HepG2 (cell line): ENCODE results near the gene NT5C3B. TPM values are rescaled to one million over a fixed set of nuclear protein-coding genes. Genes with fewer than 3 reads are reported as not detected.

Experiments used
- ARNT ChIP-seq: fragments of 450-650 bp; IDR thresholded peaks from 2 replicates; pipeline ENCODE4 v1.6.1; 2017
- CREB1 ChIP-seq, 2 experiments: fragments of 450-650 bp in 1 of 2; IDR thresholded peaks; 2 replicates each; pipeline ENCODE4 v1.6.1; 2016 to 2017; ENCODE audit warnings: control low read depth in 1 of 2, mild to moderate bottlenecking in 1 of 2, missing compliant biosample characterization in 1 of 2, missing genetic modification characterization in 1 of 2
- MXD4 ChIP-seq: IDR thresholded peaks from 2 replicates; pipeline ENCODE4 v1.6.1; 2016; ENCODE audit warnings: mild to moderate bottlenecking, missing biosample characterization, missing genetic modification reagents
- NKX3-1 ChIP-seq: sonication (generic); formaldehyde crosslinking; IDR thresholded peaks from 2 replicates; pipeline ENCODE4 v1.5.0; 2020; ENCODE audit warnings: missing genetic modification reagents
- PITX1 ChIP-seq: sonication (generic); formaldehyde crosslinking; IDR thresholded peaks from 2 replicates; pipeline ENCODE4 v1.5.1; 2020; ENCODE audit warnings: mild to moderate bottlenecking, missing genetic modification reagents
- RELA ChIP-seq: sonication (generic); formaldehyde crosslinking; IDR thresholded peaks from 2 replicates; pipeline ENCODE4 v1.4.0; 2020; ENCODE audit warnings: missing genetic modification reagents
- SNRNP70 ChIP-seq: fragments of 200-400 bp; formaldehyde crosslinking; IDR thresholded peaks from 2 replicates; pipeline ENCODE4 v1.6.1; 2017; ENCODE audit warnings: mild to moderate bottlenecking, low read depth, low read length, moderate library complexity
- SOX5 ChIP-seq: IDR thresholded peaks from 2 replicates; pipeline ENCODE4 v1.6.1; 2016; ENCODE audit warnings: borderline replicate concordance
- SP1 ChIP-seq, 2 experiments: fragments of 450-650 bp in 1 of 2; sonication (generic) in 1 of 2; formaldehyde crosslinking in 1 of 2; IDR thresholded peaks; 2 replicates each; pipeline versions ENCODE4 v1.4.0 to v1.6.1; 2016 to 2020; ENCODE audit warnings: missing genetic modification reagents in 1 of 2
- TGIF2 ChIP-seq: IDR thresholded peaks from 2 replicates; pipeline ENCODE4 v1.6.1; 2016; ENCODE audit warnings: control low read depth, missing compliant biosample characterization
- ZBTB20 ChIP-seq: sonication (generic); formaldehyde crosslinking; IDR thresholded peaks from 2 replicates; pipeline ENCODE4 v1.8.1; 2023; ENCODE audit warnings: missing genetic modification reagents, low read depth, mild to moderate bottlenecking, borderline replicate concordance
- ZBTB21 ChIP-seq: sonication (generic); formaldehyde crosslinking; IDR thresholded peaks from 2 replicates; pipeline ENCODE4 v1.4.0; 2020; ENCODE audit warnings: missing genetic modification reagents
- ZNF12 ChIP-seq: sonication (generic); formaldehyde crosslinking; IDR thresholded peaks from 2 replicates; pipeline ENCODE4 v1.5.0; 2020; ENCODE audit warnings: missing genetic modification reagents
- ZNF17 ChIP-seq: sonication (generic); formaldehyde crosslinking; IDR thresholded peaks from 2 replicates; pipeline ENCODE4 v1.5.0; 2020; ENCODE audit warnings: mild to moderate bottlenecking, missing genetic modification reagents
- ZNF230 ChIP-seq: sonication (generic); formaldehyde crosslinking; IDR thresholded peaks from 2 replicates; pipeline ENCODE4 v1.4.0; 2020; ENCODE audit warnings: mild to moderate bottlenecking, missing genetic modification reagents
- ZNF33A ChIP-seq: sonication (generic); formaldehyde crosslinking; IDR thresholded peaks from 2 replicates; pipeline ENCODE4 v1.5.1; 2020; ENCODE audit warnings: missing genetic modification reagents, mild to moderate bottlenecking, moderate library complexity, borderline replicate concordance
- ZNF430 ChIP-seq: sonication (generic); formaldehyde crosslinking; IDR thresholded peaks from 2 replicates; pipeline ENCODE4 v1.9.0; 2021; ENCODE audit warnings: mild to moderate bottlenecking, missing genetic modification reagents
- ZNF720 ChIP-seq: sonication (generic); formaldehyde crosslinking; IDR thresholded peaks from 2 replicates; pipeline ENCODE4 v1.4.0; 2020; ENCODE audit warnings: missing genetic modification reagents
- ZNF781 ChIP-seq: sonication (generic); formaldehyde crosslinking; IDR thresholded peaks from 2 replicates; pipeline ENCODE4 v1.5.1; 2020; ENCODE audit warnings: borderline replicate concordance, mild to moderate bottlenecking, missing genetic modification reagents; ENCODE audit errors: not compliant biosample characterization
- polyA plus RNA-seq, 8 experiments: library from polyadenylated mRNA; depleted of rRNA in 3 of 8; stranded (reverse) in 7 of 8; unstranded in 1 of 8; fragments of >200 nt; fragmentation: Illumina TruSeq in 4 of 8; extraction: Trizol in 4 of 8; gene quantifications; 2 replicates each; pipeline versions ENCODE4 v1.2.1 to v1.2.3, GENCODE V29; 2011 to 2016; ENCODE audit warnings: low read depth in 4 of 8, missing spikeins in 1 of 8, mixed read lengths in 1 of 8; ENCODE audit not compliant: insufficient read depth in 1 of 8
- total RNA-seq, 5 experiments: library from RNA; depleted of rRNA; stranded (reverse); fragments of >200 nt; fragmentation: Illumina TruSeq; extraction: Trizol; gene quantifications; 2 replicates each; pipeline ENCODE4 v1.2.3, GENCODE V29; 2016; ENCODE audit warnings: low read depth in 1 of 5
- TF ChIP-seq, protein P1 (sequence below): sonication (generic); formaldehyde crosslinking; IDR thresholded peaks from 2 replicates; pipeline ENCODE4 v1.5.1; 2020; ENCODE audit warnings: mild to moderate bottlenecking, moderate library complexity, missing genetic modification reagents
- TF ChIP-seq, protein P2 (sequence below): sonication (generic); formaldehyde crosslinking; IDR thresholded peaks from 2 replicates; pipeline ENCODE4 v1.9.0; 2021; ENCODE audit warnings: missing genetic modification reagents, borderline replicate concordance
- TF ChIP-seq, protein P3 (sequence below): sonication (generic); formaldehyde crosslinking; IDR thresholded peaks from 2 replicates; pipeline ENCODE4 v1.4.0; 2020; ENCODE audit warnings: mild to moderate bottlenecking, missing genetic modification reagents
- TF ChIP-seq, protein P4 (sequence below): sonication (generic); formaldehyde crosslinking; IDR thresholded peaks from 2 replicates; pipeline ENCODE4 v1.8.0; 2023; ENCODE audit warnings: mild to moderate bottlenecking, missing genetic modification reagents

NT5C3B gene
- total and polyA plus RNA-seq, 2 of the 13 experiments (the other 11 are each of a cell fraction or from before 2014, with no cell fraction given): 104 to 126 TPM

DNA sequence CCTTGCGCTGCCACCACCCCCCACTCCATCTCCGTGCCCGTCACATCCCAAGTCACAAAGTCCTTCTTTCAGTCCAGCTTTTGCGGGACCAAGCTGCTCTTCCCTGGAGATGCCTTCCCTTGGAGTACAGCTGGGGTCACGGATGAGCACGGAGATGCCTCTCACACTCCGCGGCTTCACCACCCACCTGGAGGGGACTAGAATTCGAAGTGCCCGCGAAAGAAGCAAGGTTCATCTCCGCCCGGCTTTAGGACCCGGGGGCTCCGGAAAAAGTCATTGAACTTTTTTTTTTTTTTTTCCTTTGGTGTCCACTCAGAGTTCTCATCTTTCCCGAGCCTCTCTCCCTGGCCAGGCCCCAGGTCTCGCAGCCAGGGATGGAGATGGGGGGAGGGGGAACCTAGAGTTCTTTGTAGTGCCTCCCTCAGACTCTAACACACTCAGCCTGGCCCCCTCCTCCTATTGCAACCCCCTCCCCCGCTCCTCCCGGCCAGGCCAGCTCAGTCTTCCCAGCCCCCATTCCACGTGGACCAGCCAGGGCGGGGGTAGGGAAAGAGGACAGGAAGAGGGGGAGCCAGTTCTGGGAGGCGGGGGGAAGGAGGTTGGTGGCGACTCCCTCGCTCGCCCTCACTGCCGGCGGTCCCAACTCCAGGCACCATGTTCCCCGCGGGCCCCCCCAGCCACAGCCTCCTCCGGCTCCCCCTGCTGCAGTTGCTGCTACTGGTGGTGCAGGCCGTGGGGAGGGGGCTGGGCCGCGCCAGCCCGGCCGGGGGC is 23.5 kb downstream of the NT5C3B start, which contains the start of gene FKBP10 (continued):
- no peak for TF ChIP-seq SNRNP70
- TF ChIP-seq NKX3-1 (CRISPR knock-in tag): no peak
- TF ChIP-seq, protein P1, sequence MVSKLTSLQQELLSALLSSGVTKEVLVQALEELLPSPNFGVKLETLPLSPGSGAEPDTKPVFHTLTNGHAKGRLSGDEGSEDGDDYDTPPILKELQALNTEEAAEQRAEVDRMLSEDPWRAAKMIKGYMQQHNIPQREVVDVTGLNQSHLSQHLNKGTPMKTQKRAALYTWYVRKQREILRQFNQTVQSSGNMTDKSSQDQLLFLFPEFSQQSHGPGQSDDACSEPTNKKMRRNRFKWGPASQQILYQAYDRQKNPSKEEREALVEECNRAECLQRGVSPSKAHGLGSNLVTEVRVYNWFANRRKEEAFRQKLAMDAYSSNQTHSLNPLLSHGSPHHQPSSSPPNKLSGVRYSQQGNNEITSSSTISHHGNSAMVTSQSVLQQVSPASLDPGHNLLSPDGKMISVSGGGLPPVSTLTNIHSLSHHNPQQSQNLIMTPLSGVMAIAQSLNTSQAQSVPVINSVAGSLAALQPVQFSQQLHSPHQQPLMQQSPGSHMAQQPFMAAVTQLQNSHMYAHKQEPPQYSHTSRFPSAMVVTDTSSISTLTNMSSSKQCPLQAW (CRISPR knock-in tag): peak; percentile 30; the same call in 1 of the 2 replicates
- TF ChIP-seq SOX5 (CRISPR knock-in tag): no peak
- TF ChIP-seq MXD4: peak; percentile 54; the same call in 1 of the 2 replicates
- no peak; the same call in 1 of the 2 replicates for TF ChIP-seq ZBTB20
- no peak for TF ChIP-seq ZNF33A (CRISPR knock-in tag)
- no peak for TF ChIP-seq ZNF430 (CRISPR knock-in tag)
- no peak for TF ChIP-seq ZBTB21 (CRISPR knock-in tag)
- no peak for TF ChIP-seq ARNT
- no peak for TF ChIP-seq ZNF12 (CRISPR knock-in tag)
- TF ChIP-seq, protein P2, sequence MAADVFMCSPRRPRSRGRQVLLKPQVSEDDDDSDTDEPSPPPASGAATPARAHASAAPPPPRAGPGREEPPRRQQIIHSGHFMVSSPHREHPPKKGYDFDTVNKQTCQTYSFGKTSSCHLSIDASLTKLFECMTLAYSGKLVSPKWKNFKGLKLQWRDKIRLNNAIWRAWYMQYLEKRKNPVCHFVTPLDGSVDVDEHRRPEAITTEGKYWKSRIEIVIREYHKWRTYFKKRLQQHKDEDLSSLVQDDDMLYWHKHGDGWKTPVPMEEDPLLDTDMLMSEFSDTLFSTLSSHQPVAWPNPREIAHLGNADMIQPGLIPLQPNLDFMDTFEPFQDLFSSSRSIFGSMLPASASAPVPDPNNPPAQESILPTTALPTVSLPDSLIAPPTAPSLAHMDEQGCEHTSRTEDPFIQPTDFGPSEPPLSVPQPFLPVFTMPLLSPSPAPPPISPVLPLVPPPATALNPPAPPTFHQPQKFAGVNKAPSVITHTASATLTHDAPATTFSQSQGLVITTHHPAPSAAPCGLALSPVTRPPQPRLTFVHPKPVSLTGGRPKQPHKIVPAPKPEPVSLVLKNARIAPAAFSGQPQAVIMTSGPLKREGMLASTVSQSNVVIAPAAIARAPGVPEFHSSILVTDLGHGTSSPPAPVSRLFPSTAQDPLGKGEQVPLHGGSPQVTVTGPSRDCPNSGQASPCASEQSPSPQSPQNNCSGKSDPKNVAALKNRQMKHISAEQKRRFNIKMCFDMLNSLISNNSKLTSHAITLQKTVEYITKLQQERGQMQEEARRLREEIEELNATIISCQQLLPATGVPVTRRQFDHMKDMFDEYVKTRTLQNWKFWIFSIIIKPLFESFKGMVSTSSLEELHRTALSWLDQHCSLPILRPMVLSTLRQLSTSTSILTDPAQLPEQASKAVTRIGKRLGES (CRISPR knock-in tag): no peak
- TF ChIP-seq CREB1 (IDR thresholded peaks at IDR 0.05): 0 out of 2 replicates have a peak, but pooled peaks have one; percentile 5
- no peak for TF ChIP-seq CREB1 (CRISPR knock-in tag; IDR thresholded peaks at IDR 0.05)
- peak; percentile 11; the same call in 1 of the 2 replicates for TF ChIP-seq PITX1 (CRISPR knock-in tag)
- TF ChIP-seq ZNF781: no peak
- TF ChIP-seq, protein P3, sequence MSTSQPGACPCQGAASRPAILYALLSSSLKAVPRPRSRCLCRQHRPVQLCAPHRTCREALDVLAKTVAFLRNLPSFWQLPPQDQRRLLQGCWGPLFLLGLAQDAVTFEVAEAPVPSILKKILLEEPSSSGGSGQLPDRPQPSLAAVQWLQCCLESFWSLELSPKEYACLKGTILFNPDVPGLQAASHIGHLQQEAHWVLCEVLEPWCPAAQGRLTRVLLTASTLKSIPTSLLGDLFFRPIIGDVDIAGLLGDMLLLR (CRISPR knock-in tag): no peak
- TF ChIP-seq, protein P4, sequence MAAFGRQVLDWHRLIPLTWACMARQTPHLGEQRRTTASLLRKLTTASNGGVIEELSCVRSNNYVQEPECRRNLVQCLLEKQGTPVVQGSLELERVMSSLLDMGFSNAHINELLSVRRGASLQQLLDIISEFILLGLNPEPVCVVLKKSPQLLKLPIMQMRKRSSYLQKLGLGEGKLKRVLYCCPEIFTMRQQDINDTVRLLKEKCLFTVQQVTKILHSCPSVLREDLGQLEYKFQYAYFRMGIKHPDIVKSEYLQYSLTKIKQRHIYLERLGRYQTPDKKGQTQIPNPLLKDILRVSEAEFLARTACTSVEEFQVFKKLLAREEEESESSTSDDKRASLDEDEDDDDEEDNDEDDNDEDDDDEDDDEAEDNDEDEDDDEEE (CRISPR knock-in tag): no peak; the same call in 1 of the 2 replicates
- no peak for TF ChIP-seq RELA (CRISPR knock-in tag)
- TF ChIP-seq ZNF720 (CRISPR knock-in tag): no peak
- 0 out of 2 replicates have a peak, but pooled peaks have one; percentile 5 for TF ChIP-seq TGIF2 (CRISPR knock-in tag)
- TF ChIP-seq SP1 (IDR thresholded peaks at IDR 0.05): no peak
- no peak for TF ChIP-seq SP1 (CRISPR knock-in tag; IDR thresholded peaks at IDR 0.05)
- no peak for TF ChIP-seq ZNF17
- peak; percentile 16; the same call in 1 of the 2 replicates for TF ChIP-seq ZNF230 (CRISPR knock-in tag)
